ENCODE data around the gene COL5A1.

Gene COL5A1

GRCh38 chr9:134834217-134834956, 192.8 kb downstream of the COL5A1 start:
- TF ChIP-seq TEAD4 (IDR thresholded peaks at IDR 0.05) (no peak), TAF1 (IDR thresholded peaks at IDR 0.05; ENCODE audit: low read depth) (no peak), USF1 (IDR thresholded peaks at IDR 0.05) (no peak), ZBTB7A (IDR thresholded peaks at IDR 0.05; ENCODE audit: low read depth) (no peak), YY1 (IDR thresholded peaks at IDR 0.05; ENCODE audit: low read depth) (no peak), RAD21 (IDR thresholded peaks at IDR 0.05; ENCODE audit: low read depth) (no peak), CREB1 (IDR thresholded peaks at IDR 0.05; ENCODE audit: low read depth) (no peak), FOXM1 (IDR thresholded peaks at IDR 0.05; ENCODE audit: borderline replicate concordance, low read depth) (no peak), EGR1 (IDR thresholded peaks at IDR 0.05) (no peak), NFIC (IDR thresholded peaks at IDR 0.05) (no peak), MAX (IDR thresholded peaks at IDR 0.05) (no peak), CEBPB (IDR thresholded peaks at IDR 0.05) (no peak), EP300 (IDR thresholded peaks at IDR 0.05; ENCODE audit: borderline replicate concordance) (no peak), TCF12 (IDR thresholded peaks at IDR 0.05; ENCODE audit: low read depth) (no peak)
- TF ChIP-seq, protein P1, sequence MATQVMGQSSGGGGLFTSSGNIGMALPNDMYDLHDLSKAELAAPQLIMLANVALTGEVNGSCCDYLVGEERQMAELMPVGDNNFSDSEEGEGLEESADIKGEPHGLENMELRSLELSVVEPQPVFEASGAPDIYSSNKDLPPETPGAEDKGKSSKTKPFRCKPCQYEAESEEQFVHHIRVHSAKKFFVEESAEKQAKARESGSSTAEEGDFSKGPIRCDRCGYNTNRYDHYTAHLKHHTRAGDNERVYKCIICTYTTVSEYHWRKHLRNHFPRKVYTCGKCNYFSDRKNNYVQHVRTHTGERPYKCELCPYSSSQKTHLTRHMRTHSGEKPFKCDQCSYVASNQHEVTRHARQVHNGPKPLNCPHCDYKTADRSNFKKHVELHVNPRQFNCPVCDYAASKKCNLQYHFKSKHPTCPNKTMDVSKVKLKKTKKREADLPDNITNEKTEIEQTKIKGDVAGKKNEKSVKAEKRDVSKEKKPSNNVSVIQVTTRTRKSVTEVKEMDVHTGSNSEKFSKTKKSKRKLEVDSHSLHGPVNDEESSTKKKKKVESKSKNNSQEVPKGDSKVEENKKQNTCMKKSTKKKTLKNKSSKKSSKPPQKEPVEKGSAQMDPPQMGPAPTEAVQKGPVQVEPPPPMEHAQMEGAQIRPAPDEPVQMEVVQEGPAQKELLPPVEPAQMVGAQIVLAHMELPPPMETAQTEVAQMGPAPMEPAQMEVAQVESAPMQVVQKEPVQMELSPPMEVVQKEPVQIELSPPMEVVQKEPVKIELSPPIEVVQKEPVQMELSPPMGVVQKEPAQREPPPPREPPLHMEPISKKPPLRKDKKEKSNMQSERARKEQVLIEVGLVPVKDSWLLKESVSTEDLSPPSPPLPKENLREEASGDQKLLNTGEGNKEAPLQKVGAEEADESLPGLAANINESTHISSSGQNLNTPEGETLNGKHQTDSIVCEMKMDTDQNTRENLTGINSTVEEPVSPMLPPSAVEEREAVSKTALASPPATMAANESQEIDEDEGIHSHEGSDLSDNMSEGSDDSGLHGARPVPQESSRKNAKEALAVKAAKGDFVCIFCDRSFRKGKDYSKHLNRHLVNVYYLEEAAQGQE (IDR thresholded peaks at IDR 0.05; ENCODE audit: low read depth): no peak

DNA sequence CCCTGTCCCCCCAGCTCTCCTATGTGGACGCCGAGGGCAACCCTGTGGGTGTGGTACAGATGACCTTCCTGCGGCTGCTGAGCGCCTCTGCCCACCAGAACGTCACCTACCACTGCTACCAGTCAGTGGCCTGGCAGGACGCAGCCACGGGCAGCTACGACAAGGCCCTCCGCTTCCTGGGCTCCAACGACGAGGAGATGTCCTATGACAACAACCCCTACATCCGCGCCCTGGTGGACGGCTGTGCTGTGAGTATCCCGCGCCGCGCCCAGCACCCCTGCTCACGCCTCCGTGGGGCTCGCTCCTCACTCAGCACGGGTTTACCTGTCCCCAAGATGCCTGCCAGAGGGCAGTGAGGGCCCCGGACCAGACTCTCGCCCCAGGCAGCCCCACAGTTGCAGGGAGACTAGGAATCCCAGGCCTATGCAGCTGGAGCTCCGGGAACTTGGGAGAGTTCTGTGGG, 193.4 kb downstream of the COL5A1 start:
- TF ChIP-seq TAF1 (IDR thresholded peaks at IDR 0.05; ENCODE audit: low read depth): no peak
- TF ChIP-seq CREB1 (IDR thresholded peaks at IDR 0.05; ENCODE audit: low read depth): no peak
- TF ChIP-seq RAD21 (IDR thresholded peaks at IDR 0.05; ENCODE audit: low read depth): no peak
- TF ChIP-seq TEAD4 (IDR thresholded peaks at IDR 0.05): no peak
- TF ChIP-seq EGR1 (IDR thresholded peaks at IDR 0.05): no peak
- TF ChIP-seq YY1 (IDR thresholded peaks at IDR 0.05; ENCODE audit: low read depth): no peak
- no peak for TF ChIP-seq USF1 (IDR thresholded peaks at IDR 0.05)

DNA sequence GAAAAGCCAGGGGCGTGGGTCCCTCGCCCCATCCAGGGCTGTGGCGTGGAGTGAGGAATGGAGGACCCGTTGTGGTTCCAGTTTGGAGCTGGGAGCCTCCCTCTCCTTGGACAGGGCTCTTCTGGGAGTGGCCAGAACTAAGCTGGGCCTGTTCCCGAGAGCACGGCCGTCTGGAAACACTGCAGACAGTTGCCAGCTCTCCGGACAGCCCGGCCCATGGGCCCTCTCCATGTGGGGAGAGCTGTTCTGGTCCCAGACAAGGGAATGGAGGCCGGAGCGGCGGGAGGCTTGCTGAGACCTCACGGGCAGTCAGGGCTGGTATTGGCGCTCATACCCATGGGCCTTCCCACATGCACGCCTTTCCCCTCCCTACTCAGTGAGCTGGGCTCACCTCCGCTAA, 193.8 kb downstream of the COL5A1 start:
- no peak for TF ChIP-seq CEBPB (IDR thresholded peaks at IDR 0.05)
- no peak for TF ChIP-seq YY1 (IDR thresholded peaks at IDR 0.05; ENCODE audit: low read depth)
- no peak for TF ChIP-seq ZBTB7A (IDR thresholded peaks at IDR 0.05; ENCODE audit: low read depth)
- no peak for TF ChIP-seq CREB1 (IDR thresholded peaks at IDR 0.05; ENCODE audit: low read depth)

- TF ChIP-seq TCF12 (IDR thresholded peaks at IDR 0.05; ENCODE audit: low read depth): no peak
- TF ChIP-seq USF1 (IDR thresholded peaks at IDR 0.05): no peak
- TF ChIP-seq EGR1 (IDR thresholded peaks at IDR 0.05): no peak
- TF ChIP-seq, protein P1 (IDR thresholded peaks at IDR 0.05; ENCODE audit: low read depth): no peak
- TF ChIP-seq NFIC (IDR thresholded peaks at IDR 0.05): no peak
- no peak for TF ChIP-seq CREB1 (IDR thresholded peaks at IDR 0.05; ENCODE audit: low read depth)
- no peak for TF ChIP-seq EP300 (IDR thresholded peaks at IDR 0.05; ENCODE audit: borderline replicate concordance)
- no peak for TF ChIP-seq CEBPB (IDR thresholded peaks at IDR 0.05)
- no peak for TF ChIP-seq TAF1 (IDR thresholded peaks at IDR 0.05; ENCODE audit: low read depth)
- TF ChIP-seq YY1 (IDR thresholded peaks at IDR 0.05; ENCODE audit: low read depth): no peak
- no peak for TF ChIP-seq TEAD4 (IDR thresholded peaks at IDR 0.05)
- TF ChIP-seq MAX (IDR thresholded peaks at IDR 0.05): no peak
Measured at GRCh38 chr9:134835987-134836386, 194.4 kb downstream of the COL5A1 start.

- TF ChIP-seq, protein P1 (IDR thresholded peaks at IDR 0.05; ENCODE audit: low read depth): no peak
- TF ChIP-seq MAX (IDR thresholded peaks at IDR 0.05) (no peak), YY1 (IDR thresholded peaks at IDR 0.05; ENCODE audit: low read depth) (no peak), RAD21 (IDR thresholded peaks at IDR 0.05; ENCODE audit: low read depth) (no peak), TAF1 (IDR thresholded peaks at IDR 0.05; ENCODE audit: low read depth) (no peak), NFIC (IDR thresholded peaks at IDR 0.05) (no peak), CEBPB (IDR thresholded peaks at IDR 0.05) (no peak)
Measured at GRCh38 chr9:134836406-134836970, 194.9 kb downstream of the COL5A1 start.

Data from Ishikawa (cell line).